C1 segment of cervical spinal cord (tissue), 14 donors: ENCODE measurements around the gene RNF123.
"Not testable (repeated sequence)": the region's sequence is repeated elsewhere in the genome, so short reads cannot be mapped to it uniquely, and the experiment has no call there.

Experiments used
- DNase-seq, 14 donors: peaks; one replicate each; lab custom pipeline; 2025; lab: John Stamatoyannopoulos, UW

RNF123 gene

GRCh38 chr3:49681232-49681522, 8.2 kb upstream of the RNF123 start:
- no peak for DNase-seq

GRCh38 chr3:49681543-49681942, 7.8 kb upstream of the RNF123 start:
- no peak for DNase-seq

- DNase-seq = no peak
Measured at GRCh38 chr3:49683162-49683561, 6.2 kb upstream of the RNF123 start.

DNA sequence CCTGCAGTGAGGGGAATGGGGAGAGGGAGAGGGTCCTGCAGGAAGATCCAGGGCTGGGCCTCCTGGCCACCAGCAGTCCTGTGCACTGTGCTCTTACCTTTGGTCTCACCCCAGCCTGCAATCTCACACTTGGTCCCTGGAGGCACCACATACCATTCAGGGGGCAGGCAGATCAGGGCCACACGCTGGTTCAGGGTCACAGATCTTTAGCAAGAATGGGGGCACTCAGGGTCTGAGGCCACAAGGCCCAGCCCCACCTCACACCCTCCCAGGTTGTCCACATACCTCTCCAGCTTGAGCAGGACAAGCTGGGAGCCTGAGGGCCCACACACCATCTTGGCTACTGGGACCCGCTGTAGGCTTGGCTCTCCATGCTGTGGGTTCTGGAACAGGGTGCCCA, 4.9 kb upstream of the RNF123 start:
- DNase-seq = not testable (repeated sequence)

- DNase-seq = not testable (repeated sequence)
Measured at GRCh38 chr3:49685103-49685502, 4.3 kb upstream of the RNF123 start.

GRCh38 chr3:49685846-49686245, 3.5 kb upstream of the RNF123 start:
- not testable (repeated sequence) for DNase-seq

DNA sequence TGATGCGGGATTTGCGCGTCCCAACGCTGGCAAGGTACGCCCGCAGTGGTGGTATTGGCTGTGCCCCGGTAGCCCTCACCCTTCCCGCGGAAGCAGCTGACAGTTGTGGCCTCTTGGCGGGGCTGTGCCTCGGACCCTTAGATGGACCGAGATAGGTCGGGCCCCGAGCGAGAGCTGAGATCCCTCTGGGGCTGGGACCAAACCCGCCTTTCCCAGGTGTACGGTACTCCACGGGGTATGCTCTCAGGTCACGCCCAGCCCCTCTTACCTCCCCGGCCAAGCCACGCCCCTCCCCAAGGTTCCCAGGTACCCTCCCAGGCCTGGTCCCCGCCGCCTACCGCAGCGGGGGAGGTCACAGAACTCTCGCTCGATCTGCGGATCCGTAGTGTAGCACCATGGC, 3.0 kb upstream of the RNF123 start:
- DNase-seq = not testable (repeated sequence)

DNA sequence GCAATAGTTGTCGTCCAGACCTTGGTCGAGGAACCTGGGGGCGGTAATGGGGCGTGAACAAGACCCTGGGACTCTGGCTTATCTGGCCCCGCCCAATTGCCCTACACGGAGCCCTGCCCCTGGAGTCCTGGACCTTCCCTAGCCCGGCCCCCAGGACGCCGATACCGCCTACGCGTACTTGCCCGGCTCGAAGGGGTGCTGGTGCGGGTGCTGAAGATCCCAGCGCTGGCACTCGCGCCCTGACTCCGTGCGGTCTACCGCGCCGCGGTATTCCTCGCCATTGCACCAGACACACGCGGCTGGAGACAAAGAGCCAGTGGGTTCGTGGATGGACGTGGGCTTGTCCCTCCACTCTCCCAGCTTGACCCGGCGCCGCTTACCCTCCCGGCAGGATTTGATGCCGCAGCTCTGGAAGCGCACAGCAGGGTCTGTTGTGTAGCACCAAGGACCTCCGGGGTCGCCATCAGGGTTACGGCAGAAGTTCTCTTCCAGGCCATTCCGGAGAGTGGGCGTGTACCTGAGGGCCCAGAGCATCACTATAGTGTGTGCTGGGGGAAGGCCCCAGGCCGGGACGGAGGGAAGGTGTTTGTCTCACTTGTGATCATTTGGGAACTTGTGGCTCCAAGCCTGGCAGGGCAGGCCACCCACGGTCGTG, 2.5 kb upstream of the RNF123 start:
- DNase-seq = not testable (repeated sequence)

DNA sequence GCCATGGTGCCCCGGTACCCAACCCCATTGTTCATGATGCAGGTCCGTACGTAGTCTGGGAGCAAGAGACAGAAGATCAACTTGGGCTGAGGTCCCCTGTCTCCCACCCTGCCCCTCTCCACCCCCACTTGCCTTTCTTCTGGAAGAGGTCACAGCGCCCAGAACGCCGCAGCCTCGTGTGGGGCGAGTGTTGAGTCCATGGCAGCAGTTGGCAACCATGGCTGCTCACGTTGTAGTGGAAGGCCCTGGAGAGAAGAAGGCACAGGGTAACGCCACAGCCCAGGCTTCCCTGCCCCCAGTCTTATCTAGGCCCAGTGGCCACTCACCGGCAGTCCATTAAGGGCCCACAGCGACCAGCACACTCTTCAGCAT, 1.9 kb upstream of the RNF123 start:
- DNase-seq = not testable (repeated sequence)

DNA sequence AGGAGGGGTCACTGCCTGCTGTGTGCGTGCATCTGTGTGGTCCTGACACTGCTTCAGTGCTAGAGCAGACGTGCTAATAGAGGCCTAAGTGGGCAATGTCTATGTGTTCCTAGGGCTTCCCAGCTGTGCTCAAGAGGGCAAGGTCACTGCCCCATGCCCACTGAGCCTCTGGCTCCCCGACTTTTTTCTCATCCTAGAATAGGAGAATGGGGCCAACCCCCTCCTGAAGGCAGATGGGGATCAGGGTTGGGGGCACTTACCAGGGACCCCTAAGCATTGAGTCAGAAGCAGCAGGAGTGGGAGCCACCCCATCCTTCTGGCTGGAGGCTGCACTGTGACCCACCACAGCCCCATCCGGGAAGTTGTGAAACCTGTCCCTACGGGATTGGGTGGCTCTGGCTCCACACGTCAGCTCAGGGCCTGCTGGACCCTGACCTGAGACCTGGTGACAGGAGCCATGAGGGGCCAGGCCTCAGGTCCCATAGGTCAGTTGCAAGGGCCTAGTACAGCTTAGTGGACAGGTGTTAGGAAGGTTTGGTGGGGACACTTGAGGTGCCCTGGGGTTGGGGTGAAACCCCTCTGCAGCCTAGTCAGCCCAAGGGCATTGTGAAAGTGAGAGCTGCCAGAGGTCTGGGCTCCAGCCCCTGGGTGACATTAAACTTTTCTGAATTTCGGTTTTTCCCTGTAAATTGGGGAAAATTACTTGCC, 865 bp upstream of the RNF123 start:
- DNase-seq = not testable (repeated sequence)

DNA sequence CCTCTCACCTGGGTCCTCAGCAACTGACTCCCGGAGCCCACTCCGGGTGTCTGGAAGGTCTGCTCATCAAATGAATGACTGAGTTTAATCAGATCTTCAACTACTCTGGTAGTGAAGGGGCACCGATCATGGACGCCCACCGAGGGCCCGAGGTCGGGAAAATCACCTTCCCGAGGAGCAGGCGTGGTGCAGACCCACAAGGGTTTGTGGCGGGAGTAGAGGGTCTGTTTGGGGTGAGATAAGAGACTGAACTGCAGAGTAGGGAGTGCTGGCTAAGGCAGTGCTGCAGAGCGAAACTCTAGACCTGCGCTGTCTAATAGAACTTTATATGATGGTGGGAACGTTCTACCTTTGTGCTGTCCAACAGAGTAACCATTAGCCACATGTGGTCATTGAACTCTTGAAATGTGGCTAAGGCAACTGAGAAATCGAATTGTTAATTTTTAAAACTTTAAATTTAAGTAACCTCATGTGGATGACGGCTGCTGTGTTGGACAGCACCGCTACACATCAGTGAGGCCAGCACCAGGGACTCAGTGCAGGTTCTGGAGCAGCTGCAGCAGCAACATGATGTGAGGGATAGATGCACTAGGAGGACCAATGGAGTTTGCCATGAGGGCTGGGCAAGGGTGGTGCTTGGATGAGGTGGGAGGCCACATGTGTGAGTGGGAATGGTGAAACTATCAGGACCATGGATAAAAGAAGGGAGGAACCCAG, 709 bp downstream of the RNF123 start:
- DNase-seq = not testable (repeated sequence)

- DNase-seq = not testable (repeated sequence)
Measured at GRCh38 chr3:49690856-49691255, 1.5 kb downstream of the RNF123 start.

DNA sequence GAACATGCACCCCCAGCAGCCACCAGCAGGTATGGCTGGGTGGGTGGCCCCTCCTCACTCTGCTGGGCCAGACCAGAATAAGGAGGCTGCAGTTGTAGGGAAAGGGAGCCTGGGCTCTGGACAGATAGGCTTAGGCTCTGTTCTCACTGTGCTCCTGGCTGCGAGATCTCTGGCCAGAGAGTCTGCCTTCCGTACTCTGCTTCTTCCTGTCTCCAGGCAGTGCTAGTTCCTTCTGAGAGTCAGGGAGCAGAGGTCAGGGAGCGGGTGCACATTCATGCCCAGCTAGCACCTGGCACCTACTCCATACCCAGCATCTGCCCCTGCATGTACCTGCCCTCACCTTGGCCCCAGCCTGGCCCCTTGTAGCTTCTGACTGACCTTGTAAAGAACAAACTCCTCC, 2.1 kb downstream of the RNF123 start:
- DNase-seq = not testable (repeated sequence)

DNA sequence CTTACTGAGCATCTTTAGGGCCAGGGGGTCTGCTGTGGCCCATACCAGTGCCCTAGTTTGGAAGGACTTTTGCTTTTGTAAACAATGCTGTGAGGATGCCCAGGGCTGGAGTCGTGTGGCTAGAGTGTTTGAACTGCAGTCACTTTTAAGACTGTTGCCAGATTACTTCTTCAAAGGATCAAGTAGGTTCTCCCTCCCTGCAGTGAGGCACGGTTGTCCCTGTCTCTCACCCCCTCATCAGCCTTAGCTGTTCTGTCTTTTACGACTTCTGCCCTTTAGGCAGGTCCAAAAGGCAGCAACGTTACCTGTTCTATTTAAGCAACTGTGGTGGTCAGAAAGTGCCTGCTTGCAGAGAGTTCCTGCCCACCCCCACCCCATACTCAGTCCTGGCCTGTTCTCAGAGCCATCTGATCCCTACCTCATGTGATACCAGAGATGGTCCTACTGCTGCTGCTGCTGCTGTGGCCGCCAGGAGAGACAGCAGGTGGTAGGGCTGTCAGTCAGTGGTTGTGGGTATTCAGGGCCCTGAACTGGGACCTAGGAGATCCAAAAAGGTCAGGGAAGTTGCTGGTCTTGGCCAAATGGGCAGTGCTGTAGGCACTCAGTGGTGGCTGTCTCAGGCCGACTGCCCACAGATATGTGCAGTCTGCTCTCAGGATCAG, 5.2 kb downstream of the RNF123 start:
- DNase-seq = not testable (repeated sequence)

- not testable (repeated sequence) for DNase-seq
Measured at GRCh38 chr3:49695350-49696015, 6.1 kb downstream of the RNF123 start.

- no peak for DNase-seq
Measured at GRCh38 chr3:49699281-49699979, 10.1 kb downstream of the RNF123 start.

DNA sequence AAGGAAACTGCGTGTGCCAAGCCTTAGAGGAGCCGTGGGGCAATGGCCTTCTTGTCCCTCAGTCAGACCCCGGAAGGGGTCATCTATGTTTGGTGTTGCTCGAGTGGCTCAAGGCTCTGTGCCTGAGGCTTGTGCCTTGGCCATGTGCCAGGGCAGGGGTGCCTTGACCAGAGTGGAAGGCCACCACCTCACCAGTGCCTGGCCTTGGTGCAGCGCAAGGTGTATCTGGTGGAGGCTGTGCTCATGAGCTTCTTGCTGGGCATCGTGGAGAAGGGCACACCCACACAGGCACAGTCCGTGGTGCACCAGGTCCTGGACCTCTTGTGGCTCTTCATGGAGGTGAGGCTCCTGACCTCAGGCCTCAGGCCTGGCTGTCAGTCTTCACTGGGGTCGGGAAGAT, 10.7 kb downstream of the RNF123 start:
- no peak for DNase-seq

DNA sequence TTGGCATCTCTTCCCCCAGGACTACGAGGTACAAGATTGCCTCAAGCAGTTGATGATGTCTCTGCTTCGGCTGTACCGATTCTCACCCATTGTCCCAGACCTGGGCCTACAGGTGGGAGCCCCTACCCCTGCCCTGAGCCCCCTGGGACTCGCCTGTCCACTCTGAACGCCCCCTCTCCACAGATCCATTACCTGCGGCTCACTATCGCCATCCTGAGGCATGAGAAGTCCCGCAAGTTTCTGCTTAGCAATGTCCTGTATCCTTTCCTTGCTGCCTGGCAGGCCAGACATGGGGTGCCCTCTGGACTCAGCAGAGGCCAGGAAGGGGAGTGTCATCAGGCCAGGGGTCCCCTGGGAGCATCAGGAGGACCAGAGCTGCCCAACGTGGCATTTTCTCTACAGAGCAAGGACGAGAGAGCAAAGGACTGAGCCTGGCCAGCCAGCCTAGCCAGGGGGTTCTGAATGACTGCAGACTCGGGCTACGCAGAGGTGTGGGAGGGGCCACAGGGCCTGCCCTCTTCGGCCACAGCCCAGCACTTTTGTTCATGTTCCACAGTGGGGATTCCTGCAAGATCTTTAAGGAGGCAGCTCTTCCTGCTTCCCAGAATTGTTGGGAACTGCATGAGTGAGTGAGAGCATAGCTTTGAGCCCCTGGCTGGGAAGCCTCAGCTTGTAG, 11.2 kb downstream of the RNF123 start:
- no peak for DNase-seq

DNA sequence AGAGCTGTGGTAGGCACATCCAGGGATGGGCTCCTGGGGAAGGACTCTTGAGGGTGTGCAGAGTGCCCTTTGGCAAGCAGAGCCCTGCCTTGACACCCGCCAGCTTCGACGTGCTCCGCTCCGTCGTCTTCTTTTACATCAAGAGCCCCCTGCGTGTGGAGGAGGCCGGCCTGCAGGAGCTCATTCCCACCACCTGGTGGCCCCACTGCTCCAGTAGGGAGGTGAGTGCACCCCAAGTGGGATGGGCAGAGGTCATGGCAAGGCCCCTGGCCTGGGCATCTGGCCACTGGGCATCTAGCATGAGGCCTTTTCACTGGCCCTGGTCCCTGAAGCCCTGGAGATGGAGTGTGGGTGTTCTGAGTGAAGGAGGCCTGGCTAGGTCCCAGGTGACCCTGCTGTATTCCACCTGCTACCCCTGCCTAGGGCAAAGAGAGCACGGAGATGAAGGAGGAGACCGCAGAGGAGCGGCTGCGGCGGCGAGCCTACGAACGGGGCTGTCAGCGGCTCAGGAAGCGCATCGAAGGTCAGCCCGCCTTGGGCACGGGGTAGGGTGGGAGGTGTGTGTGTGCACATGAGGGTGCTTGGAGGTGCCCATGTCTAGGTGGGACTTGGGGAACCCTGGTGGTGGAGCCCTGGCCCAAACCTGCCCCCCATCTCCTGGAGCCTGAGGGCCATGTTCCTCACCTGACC, 12.2 kb downstream of the RNF123 start:
- DNase-seq = no peak

GRCh38 chr3:49702672-49703071, 13.3 kb downstream of the RNF123 start:
- DNase-seq = no peak
